Stimulated activated naive B cell treated with anti-CD40 and anti-IgM and Interleukin-4, amounts not matched to agents 10 μg/mL and 1 μg/mL and 100 μg/mL, for 72 hours (primary cell): ENCODE measurements around the gene TMEM258.

Experiments
- ATAC-seq, 2 donors: fragments of 150-1000 bp; cut with Tn5 transposase; replicated peaks; 2 replicates each; pipeline ENCODE4 v1.10.0; 2021; ENCODE audit warnings: moderate library complexity in 1 of 2
- DNase-seq: peaks from one replicate; pipeline ENCODE4 v3.0.0; 2021
- H3K27ac Mint-ChIP-seq: one replicate; pipeline ENCODE4 v1.8.0; 2022; ENCODE audit warnings: mild to moderate bottlenecking, mixed read lengths
- H3K27me3 Mint-ChIP-seq, 2 donors: one replicate each; pipeline ENCODE4 v1.8.0; 2022; ENCODE audit warnings: mixed read lengths in 2 of 2
- H3K36me3 Mint-ChIP-seq, 2 donors: one replicate each; pipeline ENCODE4 v1.8.0; 2022; ENCODE audit warnings: mixed read lengths in 2 of 2, mild to moderate bottlenecking in 1 of 2
- H3K4me1 Mint-ChIP-seq, 2 donors: one replicate each; pipeline ENCODE4 v1.8.0; 2022; ENCODE audit warnings: mixed read lengths in 2 of 2, mild to moderate bottlenecking in 1 of 2
- H3K4me3 Mint-ChIP-seq, 2 donors: one replicate each; pipeline ENCODE4 v1.8.0; 2022; ENCODE audit warnings: mild to moderate bottlenecking in 2 of 2, mixed read lengths in 2 of 2, moderate library complexity in 1 of 2
- H3K9me3 Mint-ChIP-seq, 2 donors: one replicate each; pipeline ENCODE4 v1.8.0; 2022; ENCODE audit warnings: mixed read lengths in 2 of 2, mild to moderate bottlenecking in 1 of 2

TMEM258 gene

GRCh38 chr11:61792310-61793082 is at the start of gene TMEM258, which contains the start of gene FEN1:
TSS of gene TMEM258 (minus strand) at chr11:61792599. CDS start at chr11:61792558, 41 bp downstream.
TSS of gene FEN1 (plus strand) at chr11:61792911. CDS start at chr11:61795362, 2,451 bp downstream.
- Mint-ChIP-seq H3K4me3 (peak within 1 kb of the TSS; percentile 92), H3K4me1 (peaks cover 25 to 41% of the 10 kb centered on the region in 2 donors), H3K27me3 (no peaks in the 10 kb centered on the region), H3K9me3 (no peaks in the 10 kb centered on the region), H3K36me3 (peaks cover 22 to 46% of the 10 kb centered on the region in 2 donors), H3K27ac (peak within 1 kb of the TSS; percentile 99)
- DNase-seq (peak; percentile 87), ATAC-seq (peak; percentile 93)

GRCh38 chr11:61841636-61842527 is 49.5 kb upstream of the TMEM258 start:
- no peak overlapping the region for H3K27ac Mint-ChIP-seq
- no peak overlapping the region for H3K4me3 Mint-ChIP-seq
- peaks cover 0 to 3% of the 10 kb centered on the region in 2 donors for H3K9me3 Mint-ChIP-seq
- DNase-seq (no peak), ATAC-seq (no peak)
- peaks cover 1 to 6% of the 10 kb centered on the region in 2 donors for H3K4me1 Mint-ChIP-seq
- H3K36me3 Mint-ChIP-seq = peaks cover 58 to 73% of the 10 kb centered on the region in 2 donors
- peaks cover 0 to 4% of the 10 kb centered on the region in 2 donors for H3K27me3 Mint-ChIP-seq

GRCh38 chr11:61840371-61840770 is 48.0 kb upstream of the TMEM258 start:
- ATAC-seq = no peak
- DNase-seq = no peak
- H3K36me3 Mint-ChIP-seq = peaks cover 54 to 68% of the 10 kb centered on the region in 2 donors
- peaks cover 0 to 3% of the 10 kb centered on the region in 2 donors for H3K9me3 Mint-ChIP-seq
- no peak overlapping the region for H3K4me3 Mint-ChIP-seq
- no peak overlapping the region for H3K27ac Mint-ChIP-seq
- H3K27me3 Mint-ChIP-seq = peaks cover 0 to 4% of the 10 kb centered on the region in 2 donors
- H3K4me1 Mint-ChIP-seq = peaks cover 3 to 11% of the 10 kb centered on the region in 2 donors

GRCh38 chr11:61839742-61840141 is 47.3 kb upstream of the TMEM258 start:
- no peak overlapping the region for H3K27ac Mint-ChIP-seq
- no peak for DNase-seq
- no peak overlapping the region for H3K4me3 Mint-ChIP-seq
- H3K4me1 Mint-ChIP-seq = peaks cover 6 to 16% of the 10 kb centered on the region in 2 donors
- no peak for ATAC-seq
- peaks cover 0 to 4% of the 10 kb centered on the region in 2 donors for H3K27me3 Mint-ChIP-seq
- H3K9me3 Mint-ChIP-seq = peaks cover 0 to 3% of the 10 kb centered on the region in 2 donors
- H3K36me3 Mint-ChIP-seq = peaks cover 53 to 67% of the 10 kb centered on the region in 2 donors

- no peak overlapping the region for H3K27ac Mint-ChIP-seq
- peaks cover 2 to 3% of the 10 kb centered on the region in 2 donors for H3K9me3 Mint-ChIP-seq
- peaks cover 8 to 24% of the 10 kb centered on the region in 2 donors for H3K4me1 Mint-ChIP-seq
- no peak for ATAC-seq
- H3K4me3 Mint-ChIP-seq = no peak overlapping the region
- H3K36me3 Mint-ChIP-seq = peaks cover 56 to 71% of the 10 kb centered on the region in 2 donors
- DNase-seq = no peak
- H3K27me3 Mint-ChIP-seq = peaks cover 0 to 4% of the 10 kb centered on the region in 2 donors
Measured at GRCh38 chr11:61838921-61839320, 46.5 kb upstream of the TMEM258 start.

- no peak overlapping the region for H3K27ac Mint-ChIP-seq
Measured at GRCh38 chr11:61838501-61838900, 46.1 kb upstream of the TMEM258 start.

GRCh38 chr11:61837411-61838005 is 45.1 kb upstream of the TMEM258 start:
- Mint-ChIP-seq H3K9me3 (peaks cover 3 to 7% of the 10 kb centered on the region in 2 donors), H3K36me3 (peaks cover 69 to 79% of the 10 kb centered on the region in 2 donors), H3K4me1 (peaks cover 21 to 38% of the 10 kb centered on the region in 2 donors), H3K4me3 (no peak overlapping the region), H3K27ac (no peak overlapping the region), H3K27me3 (peaks cover 0 to 4% of the 10 kb centered on the region in 2 donors)
- DNase-seq = no peak
- no peak for ATAC-seq

More at GRCh38 chr11:61838501-61838900, 46.1 kb upstream of the TMEM258 start:
- Mint-ChIP-seq H3K4me1 (peaks cover 13 to 29% of the 10 kb centered on the region in 2 donors), H3K27me3 (peaks cover 0 to 4% of the 10 kb centered on the region in 2 donors), H3K9me3 (peaks cover 3 to 6% of the 10 kb centered on the region in 2 donors), H3K36me3 (peaks cover 60 to 73% of the 10 kb centered on the region in 2 donors), H3K4me3 (no peak overlapping the region)
- no peak for DNase-seq
- no peak for ATAC-seq

GRCh38 chr11:61836193-61836592 is 43.8 kb upstream of the TMEM258 start:
- Mint-ChIP-seq H3K27ac (no peak overlapping the region), H3K36me3 (peaks cover 63 to 75% of the 10 kb centered on the region in 2 donors), H3K9me3 (peaks cover 3 to 7% of the 10 kb centered on the region in 2 donors), H3K4me1 (peaks cover 28 to 52% of the 10 kb centered on the region in 2 donors), H3K27me3 (peaks cover 0 to 4% of the 10 kb centered on the region in 2 donors), H3K4me3 (no peak overlapping the region)
- DNase-seq (no peak), ATAC-seq (no peak)

- ATAC-seq (peak; percentile 99), DNase-seq (peak; percentile 74)
- H3K27ac Mint-ChIP-seq = peak overlapping the region; percentile 98
- H3K27me3 Mint-ChIP-seq = peaks cover 0 to 4% of the 10 kb centered on the region in 2 donors
- H3K36me3 Mint-ChIP-seq = peaks cover 60 to 73% of the 10 kb centered on the region in 2 donors
- H3K4me3 Mint-ChIP-seq = peak overlapping the region; percentile 72 to 75
- peaks cover 3 to 7% of the 10 kb centered on the region in 2 donors for H3K9me3 Mint-ChIP-seq
- peaks cover 40 to 68% of the 10 kb centered on the region in 2 donors for H3K4me1 Mint-ChIP-seq
Measured at GRCh38 chr11:61834278-61835048, 42.1 kb upstream of the TMEM258 start.

- peaks cover 42 to 71% of the 10 kb centered on the region in 2 donors for H3K4me1 Mint-ChIP-seq
- peaks cover 0 to 4% of the 10 kb centered on the region in 2 donors for H3K27me3 Mint-ChIP-seq
- peak overlapping the region; percentile 98 for H3K27ac Mint-ChIP-seq
- peaks cover 59 to 71% of the 10 kb centered on the region in 2 donors for H3K36me3 Mint-ChIP-seq
- H3K9me3 Mint-ChIP-seq = peaks cover 2 to 7% of the 10 kb centered on the region in 2 donors
- ATAC-seq (no peak), DNase-seq (no peak)
- H3K4me3 Mint-ChIP-seq = peak overlapping the region; percentile 72 to 75
Measured at GRCh38 chr11:61833926-61834277, 41.5 kb upstream of the TMEM258 start.

GRCh38 chr11:61833471-61833870 is 41.1 kb upstream of the TMEM258 start:
- peak overlapping the region; percentile 98 for H3K27ac Mint-ChIP-seq
- no peaks in the 10 kb centered on the region for H3K27me3 Mint-ChIP-seq
- peaks cover 41 to 71% of the 10 kb centered on the region in 2 donors for H3K4me1 Mint-ChIP-seq
- peaks cover 0 to 7% of the 10 kb centered on the region in 2 donors for H3K9me3 Mint-ChIP-seq
- ATAC-seq (no peak), DNase-seq (no peak)
- H3K36me3 Mint-ChIP-seq = peaks cover 57 to 69% of the 10 kb centered on the region in 2 donors
- peak overlapping the region; percentile 65 to 75 for H3K4me3 Mint-ChIP-seq

GRCh38 chr11:61832754-61833153 is 40.4 kb upstream of the TMEM258 start:
- Mint-ChIP-seq H3K27ac (no peak overlapping the region), H3K27me3 (no peaks in the 10 kb centered on the region), H3K9me3 (peaks cover 0 to 7% of the 10 kb centered on the region in 2 donors), H3K4me1 (peaks cover 41 to 72% of the 10 kb centered on the region in 2 donors), H3K36me3 (peaks cover 54 to 69% of the 10 kb centered on the region in 2 donors), H3K4me3 (peak overlapping the region in 1 of 2 donors; percentile 33)
- DNase-seq (no peak), ATAC-seq (no peak)

- ATAC-seq = no peak
- H3K9me3 Mint-ChIP-seq = peaks cover 0 to 7% of the 10 kb centered on the region in 2 donors
- H3K4me3 Mint-ChIP-seq = peak overlapping the region in 1 of 2 donors; percentile 45
- H3K27me3 Mint-ChIP-seq = no peaks in the 10 kb centered on the region
- peaks cover 42 to 73% of the 10 kb centered on the region in 2 donors for H3K4me1 Mint-ChIP-seq
- DNase-seq = no peak
- H3K27ac Mint-ChIP-seq = no peak overlapping the region
- H3K36me3 Mint-ChIP-seq = peaks cover 52 to 66% of the 10 kb centered on the region in 2 donors
Measured at GRCh38 chr11:61832207-61832606, 39.8 kb upstream of the TMEM258 start.
